Measurements from ENCODE around the gene ACTMAP.

Gene ACTMAP

GRCh38 chr19:40754611-40755247 is 4.5 kb upstream of the ACTMAP start:
- in situ Hi-C loops (cut with HindIII; ENCODE audit: low sequenced_read_pairs), result no loop called here
- no peak for DNase-seq (ENCODE audit: low read depth, low spot score)
- TF ChIP-seq CTCF (IDR thresholded peaks at IDR 0.05; ENCODE audit: low read depth, low read length), result no peak
- no peak overlapping the region for H3K4me3 ChIP-seq (ENCODE audit: low read depth, low read length)

GRCh38 chr19:40752257-40752781 is 2.0 kb upstream of the ACTMAP start:
- TF ChIP-seq CTCF (IDR thresholded peaks at IDR 0.05; ENCODE audit: low read depth, low read length), result no peak
- peak overlapping the region; percentile 88 for H3K4me3 ChIP-seq (ENCODE audit: low read depth, low read length)
- in situ Hi-C loops (cut with HindIII; ENCODE audit: low sequenced_read_pairs), result no loop called here
- DNase-seq (ENCODE audit: low read depth, low spot score), result no peak

- H3K4me3 ChIP-seq (ENCODE audit: low read depth, low read length), result peak within 1 kb of the TSS; percentile 88
- in situ Hi-C loops (cut with HindIII; ENCODE audit: low sequenced_read_pairs), result no loop called here
- no peak for TF ChIP-seq CTCF (IDR thresholded peaks at IDR 0.05; ENCODE audit: low read depth, low read length)
- DNase-seq (ENCODE audit: low read depth, low spot score), result peak; percentile 99
These were observed 729 bp upstream of the ACTMAP start, which contains the start of gene SNRPA for GRCh38 chr19:40750874-40751537. TSS of gene SNRPA (plus strand) at chr19:40751203. CDS start at chr19:40751409, 206 bp downstream.

GRCh38 chr19:40747536-40747935 is 2.7 kb downstream of the ACTMAP start:
- H3K4me3 ChIP-seq (ENCODE audit: low read depth, low read length), result no peak overlapping the region
- no peak for DNase-seq (ENCODE audit: low read depth, low spot score)
- no peak for TF ChIP-seq CTCF (IDR thresholded peaks at IDR 0.05; ENCODE audit: low read depth, low read length)
- in situ Hi-C loops (cut with HindIII; ENCODE audit: low sequenced_read_pairs), result no loop called here

- in situ Hi-C loops (cut with HindIII; ENCODE audit: low sequenced_read_pairs), result no loop called here
- DNase-seq (ENCODE audit: low read depth, low spot score), result peak; percentile 51
- no peak overlapping the region for H3K4me3 ChIP-seq (ENCODE audit: low read depth, low read length)
- TF ChIP-seq CTCF (IDR thresholded peaks at IDR 0.05; ENCODE audit: low read depth, low read length), result no peak
These were observed 4.9 kb downstream of the ACTMAP start for GRCh38 chr19:40745402-40745780.

- DNase-seq (ENCODE audit: low read depth, low spot score), result no peak
- no peak for TF ChIP-seq CTCF (IDR thresholded peaks at IDR 0.05; ENCODE audit: low read depth, low read length)
- H3K4me3 ChIP-seq (ENCODE audit: low read depth, low read length), result no peak overlapping the region
- in situ Hi-C loops (cut with HindIII; ENCODE audit: low sequenced_read_pairs), result no loop called here
These were observed 5.5 kb downstream of the ACTMAP start for GRCh38 chr19:40744554-40745401.

Data from astrocyte of the spinal cord (primary cell).